IMR-90 (cell line): ENCODE results near the gene MTM1. TPM values are rescaled to one million over a fixed set of nuclear protein-coding genes. Genes with fewer than 3 reads are reported as not detected.

Experiments used
- ATAC-seq: fragments of 200-7000 bp; cut with Tn5 transposase; 2 replicates; pipeline ENCODE4 v1.9.1; 2020; ENCODE audit warnings: low read depth, mild to moderate bottlenecking, moderate library complexity
- BruUV-seq: library from RNA; stranded (reverse); fragments of 400-500 nt; replicated peaks from 2 replicates; lab custom pipeline; 2021; lab: Mats Ljungman, UMichigan
- CTCF ChIA-PET: fragments of 300-600 bp; formaldehyde crosslinking; extraction: SDS; loops from one replicate; lab custom pipeline; 2021; ENCODE audit warnings: antibody characterized with exemption; lab: Yijun Ruan, JAX
- POLR2A ChIA-PET: fragments of 300-600 bp; sonication (Branson Sonifier 250); formaldehyde crosslinking; loops from one replicate; lab custom pipeline; 2022; ENCODE audit warnings: antibody characterized with exemption; ENCODE audit not compliant: unreplicated experiment; lab: Charles Lee
- DNase-seq: peaks from one replicate; pipeline ENCODE4 v3.0.0; 2013
- H2AFZ ChIP-seq: replicated peaks from 2 replicates; pipeline ENCODE3; 2013; ENCODE audit warnings: low read length, mild to moderate bottlenecking; ENCODE audit not compliant: poor library complexity
- H2AK5ac ChIP-seq: 2 replicates; pipeline ENCODE4 v1.6.1; 2013; ENCODE audit warnings: low read depth, low read length, inconsistent platforms
- H2AK9ac ChIP-seq: replicated peaks from 2 replicates; pipeline ENCODE3; 2013; ENCODE audit warnings: mild to moderate bottlenecking, low read depth, low read length, moderate library complexity; ENCODE audit not compliant: poor library complexity
- H2BK120ac ChIP-seq: 2 replicates; pipeline ENCODE4 v1.6.1; 2013; ENCODE audit warnings: low read depth, low read length, inconsistent platforms
- H2BK15ac ChIP-seq: 3 replicates; pipeline ENCODE4 v1.6.1; 2013; ENCODE audit warnings: low read depth, low read length, inconsistent platforms
- H2BK20ac ChIP-seq: 2 replicates; pipeline ENCODE4 v1.6.1; 2013; ENCODE audit warnings: low read depth, mild to moderate bottlenecking, inconsistent platforms, low read length, moderate library complexity
- H2BK5ac ChIP-seq: 2 replicates; pipeline ENCODE4 v1.6.1; 2013; ENCODE audit warnings: mild to moderate bottlenecking, low read depth, low read length, inconsistent platforms; ENCODE audit not compliant: poor library complexity, severe bottlenecking
- H3K14ac ChIP-seq: replicated peaks from 2 replicates; pipeline ENCODE4 v1.6.1; 2013; ENCODE audit warnings: low read depth, low read length, inconsistent platforms
- H3K18ac ChIP-seq: 2 replicates; pipeline ENCODE4 v1.6.1; 2013; ENCODE audit warnings: low read depth, low read length, control low read depth
- H3K23ac ChIP-seq: 2 replicates; pipeline ENCODE4 v1.6.1; 2013; ENCODE audit warnings: low read depth, low read length, inconsistent platforms
- H3K27ac ChIP-seq: 2 replicates; pipeline ENCODE4 v1.5.1; 2013; ENCODE audit warnings: mild to moderate bottlenecking, control low read depth, low read length; ENCODE audit not compliant: insufficient read depth
- H3K27me3 ChIP-seq: 2 replicates; pipeline ENCODE4 v1.6.1; 2013; ENCODE audit warnings: low read length; ENCODE audit not compliant: control insufficient read depth, insufficient read depth
- H3K36me3 ChIP-seq: 2 replicates; pipeline ENCODE4 v1.6.1; 2013; ENCODE audit warnings: low read length, mixed read lengths; ENCODE audit not compliant: control insufficient read depth, insufficient read depth
- H3K4ac ChIP-seq: 2 replicates; pipeline ENCODE4 v1.6.1; 2013; ENCODE audit warnings: low read depth, low read length, inconsistent platforms
- H3K4me1 ChIP-seq: 2 replicates; pipeline ENCODE4 v1.6.1; 2013; ENCODE audit warnings: low read length, mixed read lengths; ENCODE audit not compliant: control insufficient read depth, insufficient read depth
- H3K4me2 ChIP-seq: 2 replicates; pipeline ENCODE4 v1.6.1; 2013; ENCODE audit warnings: low read depth, mild to moderate bottlenecking, control low read depth, low read length, moderate library complexity
- H3K4me3 ChIP-seq: 2 replicates; pipeline ENCODE4 v1.5.1; 2013; ENCODE audit warnings: low read depth, mild to moderate bottlenecking, control low read depth, low read length, moderate library complexity; ENCODE audit not compliant: insufficient read depth
- H3K56ac ChIP-seq: 2 replicates; pipeline ENCODE4 v1.6.1; 2013; ENCODE audit warnings: low read length, inconsistent platforms; ENCODE audit not compliant: insufficient read depth; ENCODE audit errors: extremely low read depth
- H3K79me1 ChIP-seq, 2 experiments: 2 replicates each; pipeline ENCODE4 v1.6.1; 2013; ENCODE audit warnings: low read length in 2 of 2, inconsistent platforms in 1 of 2, low read depth in 1 of 2
- H3K9ac ChIP-seq: 2 replicates; pipeline ENCODE4 v1.6.1; 2013; ENCODE audit warnings: low read depth, low read length, control low read depth
- H3K9me1 ChIP-seq: 2 replicates; pipeline ENCODE4 v1.6.1; 2013; ENCODE audit warnings: low read length, inconsistent platforms; ENCODE audit not compliant: insufficient read depth
- H3K9me3 ChIP-seq: 2 replicates; pipeline ENCODE4 v1.6.1; 2013; ENCODE audit warnings: low read length; ENCODE audit not compliant: control insufficient read depth, insufficient read depth
- H4K20me1 ChIP-seq: 2 replicates; pipeline ENCODE4 v1.6.1; 2013; ENCODE audit warnings: low read length, inconsistent platforms; ENCODE audit not compliant: insufficient read depth
- H4K5ac ChIP-seq: 2 replicates; pipeline ENCODE4 v1.6.1; 2013; ENCODE audit warnings: mild to moderate bottlenecking, low read depth, low read length, control low read depth
- H4K8ac ChIP-seq, 2 experiments: 2 replicates each; pipeline ENCODE4 v1.6.1; 2013; ENCODE audit warnings: low read depth in 2 of 2, low read length in 2 of 2, control low read depth in 1 of 2, inconsistent platforms in 1 of 2
- H4K91ac ChIP-seq: 2 replicates; pipeline ENCODE4 v1.6.1; 2013; ENCODE audit warnings: low read depth, low read length, inconsistent platforms; ENCODE audit not compliant: insufficient read depth
- ELK1 ChIP-seq: fragments of 150-350 bp; IDR thresholded peaks from 2 replicates; pipeline ENCODE4 v1.6.1; 2016; ENCODE audit warnings: low read depth, mild to moderate bottlenecking, low read length, moderate library complexity, borderline replicate concordance
- RCOR1 ChIP-seq: IDR thresholded peaks from 2 replicates; pipeline ENCODE4 v1.6.1; 2012; ENCODE audit warnings: mild to moderate bottlenecking, low read length, improper control_type of control experiment; ENCODE audit not compliant: insufficient replicate concordance
- SMC3 ChIP-seq: fragments of 150-350 bp; IDR thresholded peaks from 2 replicates; pipeline ENCODE4 v1.6.1; 2016; ENCODE audit warnings: low read depth, mild to moderate bottlenecking, antibody characterized with exemption, low read length, moderate library complexity
- dilution Hi-C: fragments of 300-500 bp; cut with HindIII; formaldehyde crosslinking; loops from one replicate; pipeline ENCODE4 v1.14.3; 2018; ENCODE audit warnings: low sequenced_read_pairs; ENCODE audit not compliant: unreplicated experiment
- in situ Hi-C: fragments of 300-500 bp; cut with MboI; formaldehyde crosslinking; loops from 3 replicates; pipeline ENCODE4 v1.14.3; 2019; ENCODE audit warnings: low sequenced_read_pairs, inconsistent platforms, mixed read lengths
- intact Hi-C: fragments of 100-400 bp; cut with micrococcal nuclease; formaldehyde crosslinking; loops from 2 replicates; pipeline ENCODE4 v1.10.0; 2022
- polyA plus RNA-seq, 3 experiments: library from polyadenylated mRNA; depleted of rRNA; stranded (reverse); fragments of >200 nt; gene quantifications; 2 replicates each; pipeline ENCODE4 v1.2.3, GENCODE V29; 2012; ENCODE audit warnings: low replicate concordance in 1 of 3
- total RNA-seq: library from RNA; depleted of rRNA; stranded (reverse); fragments of >200 nt; gene quantifications from 2 replicates; pipeline ENCODE4 v1.2.3, GENCODE V29; 2012

The MTM1 gene
- total and polyA plus RNA-seq, 2 of the 4 experiments (the other 2 are of a cell fraction), result 3.8 to 5.6 TPM

GRCh38 chrX:150712619-150713018 lies 144.2 kb downstream of the MTM1 start:
- no peak for DNase-seq
- no TSS peak for BruUV-seq
- dilution Hi-C loops (no loop called here), in situ Hi-C loops (loop anchor here (25.0 kb wide), 2 partner anchors 350 to 750 kb away; partner anchors contain the start of gene MAMLD1), intact Hi-C loops (loop anchor here (2.0 to 10.0 kb wide), 2 partner anchors 30 to 138 kb away; no protein-coding TSS in a partner anchor)
- Histone ChIP-seq H4K5ac (no peak overlapping the region), H3K18ac (no peak overlapping the region), H3K4me1 (0 out of 2 replicates have a peak, but pooled peaks cover 2% of the 10 kb centered on the region), H2BK120ac (no peak overlapping the region), H3K9me3 (no peaks in the 10 kb centered on the region), H2AK9ac (no peak overlapping the region), H3K9me1 (no peaks in the 10 kb centered on the region), H3K9ac (no peak overlapping the region), H3K56ac (no peak overlapping the region), H3K23ac (no peak overlapping the region), H4K20me1 (no peaks in the 10 kb centered on the region), H3K27me3 (no peaks in the 10 kb centered on the region), H3K14ac (no peak overlapping the region), H2AK5ac (no peak overlapping the region), H4K8ac (no peak overlapping the region), H2BK20ac (no peak overlapping the region), H3K4me3 (no peak overlapping the region), H2BK15ac (no peak overlapping the region), H3K27ac (no peak overlapping the region), H4K91ac (no peak overlapping the region), H3K79me1 (no peaks in the 10 kb centered on the region; a peak in 1 of 4 replicates), H3K4ac (no peak overlapping the region), H2AFZ (no peak overlapping the region), H3K36me3 (no peaks in the 10 kb centered on the region), H3K4me2 (no peak overlapping the region), H2BK5ac (no peak overlapping the region)
- POLR2A ChIA-PET, result no interaction called here
- CTCF ChIA-PET, result interaction anchor here (0.5 to 0.6 kb wide), 2 partner anchors 11 to 20 kb away, joined by 3 to 9 read pairs; no protein-coding TSS in a partner anchor
- TF ChIP-seq ELK1 (no peak), RCOR1 (no peak), SMC3 (no peak)
- no peak for ATAC-seq
